B cell (primary cell): Measurements from ENCODE around the gene TMEM222. TPM values are rescaled to one million over a fixed set of nuclear protein-coding genes. Genes with fewer than 3 reads are reported as not detected.

ENCODE experiments used
- ATAC-seq: fragments of 200-7000 bp; cut with Tn5 transposase; one replicate; pipeline ENCODE4 v1.10.0; 2021; ENCODE audit warnings: low read depth, mild to moderate bottlenecking, moderate number of reproducible peaks, moderate library complexity
- CTCF ChIA-PET: fragments of 350-600 bp; sonication (Branson Sonifier 250); formaldehyde crosslinking; loops from one replicate; lab custom pipeline; 2021; ENCODE audit warnings: antibody characterized with exemption, inconsistent platforms; lab: Charles Lee
- POLR2A ChIA-PET: fragments of 350-600 bp; sonication (Branson Sonifier 250); formaldehyde crosslinking; loops from one replicate; lab custom pipeline; 2021; ENCODE audit warnings: antibody characterized with exemption; lab: Charles Lee
- DNase-seq: peaks from one replicate; pipeline ENCODE4 v3.0.0; 2013
- H2AFZ ChIP-seq: 2 replicates; pipeline ENCODE4 v1.6.1; 2012; ENCODE audit warnings: mild to moderate bottlenecking, low read depth, low read length; ENCODE audit not compliant: insufficient read depth, poor library complexity, severe bottlenecking
- H3K27ac ChIP-seq, 2 donors: 1 replicate in 1 of 2; 2 replicates in 1 of 2; pipeline ENCODE4 v1.5.1; 2012 to 2013; ENCODE audit warnings: low read length in 2 of 2, mild to moderate bottlenecking in 2 of 2, moderate library complexity in 1 of 2
- H3K27me3 ChIP-seq, 4 experiments: fragments of 200-600 bp in 1 of 4; sonication (generic) in 1 of 4; replicated peaks in 1 of 4; 1 replicate in 2 of 4; 2 replicates in 2 of 4; pipeline versions ENCODE4 v1.6.1 to v1.7.0; 2013 to 2016; ENCODE audit warnings: low read length in 3 of 4, mild to moderate bottlenecking in 2 of 4, mixed read lengths in 1 of 4, moderate library complexity in 1 of 4; ENCODE audit not compliant: insufficient read depth in 4 of 4, control insufficient read depth in 3 of 4; ENCODE audit errors: control extremely low read depth in 1 of 4
- H3K36me3 ChIP-seq, 2 experiments: replicated peaks in 1 of 2; 1 replicate in 1 of 2; 2 replicates in 1 of 2; pipeline versions ENCODE4 v1.6.1 to v1.7.1; 2013; ENCODE audit warnings: low read length in 1 of 2; ENCODE audit not compliant: insufficient read depth in 2 of 2, control insufficient read depth in 1 of 2; ENCODE audit errors: control extremely low read depth in 1 of 2, extremely low read depth in 1 of 2
- H3K4me1 ChIP-seq, 2 donors: fragments of 200-600 bp in 1 of 2; sonication (generic) in 1 of 2; 1 replicate in 1 of 2; 2 replicates in 1 of 2; pipeline versions ENCODE4 v1.5.1 to v1.6.1; 2013 to 2017; ENCODE audit warnings: low read length in 2 of 2; ENCODE audit not compliant: control insufficient read depth in 2 of 2, insufficient read depth in 2 of 2
- H3K4me2 ChIP-seq: replicated peaks from 2 replicates; pipeline ENCODE3; 2012; ENCODE audit warnings: mild to moderate bottlenecking, low read depth, low read length; ENCODE audit not compliant: poor library complexity, severe bottlenecking
- H3K4me3 ChIP-seq, 5 experiments: fragments of 200-600 bp in 1 of 5; sonication (generic) in 1 of 5; 1 replicate in 3 of 5; 2 replicates in 2 of 5; pipeline versions ENCODE4 v1.5.1 to v1.7.0; 2011 to 2016; ENCODE audit warnings: low read length in 4 of 5, mild to moderate bottlenecking in 4 of 5, low read depth in 2 of 5, control low read depth in 1 of 5, moderate library complexity in 1 of 5; ENCODE audit not compliant: insufficient read depth in 1 of 5; ENCODE audit errors: control extremely low read depth in 1 of 5, extremely low read depth in 1 of 5
- H3K79me2 ChIP-seq: fragments of 200-600 bp; sonication (generic); one replicate; pipeline ENCODE4 v1.6.0; 2016; ENCODE audit warnings: low read length; ENCODE audit not compliant: control insufficient read depth, insufficient read depth
- H3K9ac ChIP-seq: fragments of 200-600 bp; sonication (generic); 2 replicates; pipeline ENCODE4 v1.6.1; 2017; ENCODE audit warnings: mild to moderate bottlenecking, low read length, moderate library complexity
- H3K9me3 ChIP-seq, 3 donors: one replicate each; pipeline versions ENCODE4 v1.6.1 to v1.7.1; 2013; ENCODE audit warnings: low read length in 2 of 3; ENCODE audit not compliant: control insufficient read depth in 2 of 3, insufficient read depth in 1 of 3; ENCODE audit errors: control extremely low read depth in 1 of 3
- H4K20me1 ChIP-seq: 2 replicates; pipeline ENCODE4 v1.6.0; 2012; ENCODE audit warnings: mild to moderate bottlenecking, low read length; ENCODE audit not compliant: insufficient read depth, control insufficient read depth, poor library complexity, severe bottlenecking
- H3K27ac Mint-ChIP-seq: one replicate; pipeline ENCODE4 v1.8.0; 2021; ENCODE audit warnings: mixed read lengths
- H3K27me3 Mint-ChIP-seq: one replicate; pipeline ENCODE4 v1.8.0; 2021; ENCODE audit warnings: mixed read lengths
- H3K4me1 Mint-ChIP-seq: one replicate; pipeline ENCODE4 v1.8.0; 2021; ENCODE audit warnings: mixed read lengths
- H3K4me3 Mint-ChIP-seq: one replicate; pipeline ENCODE4 v1.8.0; 2021; ENCODE audit warnings: mixed read lengths
- H3K9me3 Mint-ChIP-seq: one replicate; pipeline ENCODE4 v1.8.0; 2022; ENCODE audit warnings: mixed read lengths; ENCODE audit not compliant: insufficient read depth
- CTCF ChIP-seq: fragments of 200-600 bp; IDR thresholded peaks from one replicate; pipeline ENCODE4 v1.8.0; 2022; ENCODE audit warnings: antibody characterized with exemption, mild to moderate bottlenecking
- EZH2 ChIP-seq: IDR thresholded peaks from 2 replicates; pipeline ENCODE4 v1.6.1; 2012; ENCODE audit warnings: borderline replicate concordance, low read depth, mild to moderate bottlenecking, moderate library complexity, low read length; ENCODE audit not compliant: insufficient read depth, poor library complexity, severe bottlenecking
- WGBS: methylation state at CpG from one replicate; pipeline ENCODE4 v1.1.5; 2013; ENCODE audit warnings: missing lambda C conversion rate; ENCODE audit not compliant: insufficient coverage; 5-methylcytosine and 5-hydroxymethylcytosine counted together
- intact Hi-C: fragments of 100-400 bp; cut with micrococcal nuclease; formaldehyde crosslinking; loops from one replicate; pipeline ENCODE4 v1.10.0; 2022
- polyA plus RNA-seq: library from polyadenylated mRNA; depleted of rRNA; stranded (reverse); fragments of >200 nt; gene quantifications from 2 replicates; pipeline ENCODE4 v1.2.3, GENCODE V29; 2012
- total RNA-seq, 2 donors: library from RNA; stranded (reverse); fragments of 120-200 nt in 1 of 2; gene quantifications; 1 replicate in 1 of 2; 2 replicates in 1 of 2; pipeline versions ENCODE4 v1.2.3 to v1.2.4, GENCODE V29; 2013 to 2022

The TMEM222 gene
- total and polyA plus RNA-seq, 2 donors (not counting 1 experiment from before 2014, with no cell fraction given), result 44.2 to 80.9 TPM

GRCh38 chr1:27363766-27364695 lies 42.1 kb downstream of the TMEM222 start:
- Histone ChIP-seq H4K20me1 (peaks cover 7% of the 10 kb centered on the region), H3K27me3 (no peaks in the 10 kb centered on the region), H2AFZ (no peak overlapping the region), H3K4me2 (no peak overlapping the region), H3K27ac (no peak overlapping the region), H3K9ac (no peak overlapping the region), H3K4me1 (peaks cover 29 to 46% of the 10 kb centered on the region in 2 donors), H3K79me2 (no peaks in the 10 kb centered on the region), H3K4me3 (no peak overlapping the region), H3K9me3 (no peaks in the 10 kb centered on the region), H3K36me3 (no peaks in the 10 kb centered on the region)
- 91% methylated on average over 13 of the region's 26 CpGs for WGBS
- POLR2A ChIA-PET, result interaction anchor here (1.3 to 4.7 kb wide), 3 partner anchors 19 to 33 kb away, joined by 3 to 14 read pairs (median 4); partner anchors contain the start of genes CD164L2 and SYTL1
- Mint-ChIP-seq H3K27me3 (no peaks in the 10 kb centered on the region), H3K27ac (peak overlapping the region; percentile 15), H3K4me1 (peaks cover 52% of the 10 kb centered on the region), H3K9me3 (no peaks in the 10 kb centered on the region), H3K4me3 (peak overlapping the region; percentile 45)
- intact Hi-C loops, result no loop called here
- TF ChIP-seq CTCF (no peak), EZH2 (no peak)
- DNase-seq (no peak), ATAC-seq (no peak)
- CTCF ChIA-PET, result interaction anchor here (2.9 to 3.2 kb wide), 4 partner anchors 23 to 65 kb away, joined by 13 to 49 read pairs (median 25); no protein-coding TSS in a partner anchor
